NK-92 (cell line): ENCODE data around the gene COL4A3.
"Not testable (repeated sequence)": the region's sequence is repeated elsewhere in the genome, so short reads cannot be mapped to it uniquely, and the experiment has no call there.

Experiments used
- DNase-seq: peaks from one replicate; lab custom pipeline; 2025; ENCODE audit not compliant: unreplicated experiment; lab: John Stamatoyannopoulos, UW

Gene COL4A3

DNA sequence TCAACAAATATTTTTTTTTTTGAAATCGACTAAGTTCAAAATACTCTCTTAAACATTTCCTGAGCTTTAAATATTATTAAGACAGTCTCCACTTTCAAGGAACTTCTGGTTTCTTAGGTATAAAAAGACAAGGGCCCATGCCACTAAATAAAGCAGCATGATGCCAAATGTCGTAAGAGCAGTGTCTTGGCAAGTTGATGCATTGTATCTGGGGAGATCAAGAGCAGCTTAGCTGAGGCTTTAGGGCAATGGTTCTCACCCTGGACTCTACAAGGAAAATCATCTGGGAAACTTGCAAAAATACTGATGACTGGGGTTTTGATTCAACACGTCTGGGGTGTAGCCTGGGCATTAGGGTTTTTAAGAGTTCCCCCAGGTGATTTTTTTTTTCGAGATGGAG, 41.3 kb downstream of the COL4A3 start:
- DNase-seq, result no peak

DNA sequence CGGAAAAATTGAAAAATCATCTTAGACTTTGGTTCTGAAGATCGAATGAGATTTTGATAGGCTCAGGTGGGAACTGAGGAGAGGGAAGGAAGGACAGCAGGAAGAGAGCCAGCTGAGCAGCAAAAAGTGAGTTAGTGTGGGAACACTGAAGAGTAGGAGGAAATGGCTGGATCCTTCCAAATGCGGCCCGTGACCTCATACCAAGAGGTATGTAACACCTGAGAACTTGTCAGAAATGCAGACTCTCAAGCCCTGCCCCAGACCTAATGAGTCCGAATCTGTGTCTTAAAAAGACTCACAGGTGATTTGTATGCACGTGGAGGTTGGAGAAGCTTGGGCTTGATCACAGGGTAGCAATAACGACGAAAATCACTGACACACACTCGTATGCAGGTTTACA, 42.0 kb downstream of the COL4A3 start:
- DNase-seq, result no peak

DNA sequence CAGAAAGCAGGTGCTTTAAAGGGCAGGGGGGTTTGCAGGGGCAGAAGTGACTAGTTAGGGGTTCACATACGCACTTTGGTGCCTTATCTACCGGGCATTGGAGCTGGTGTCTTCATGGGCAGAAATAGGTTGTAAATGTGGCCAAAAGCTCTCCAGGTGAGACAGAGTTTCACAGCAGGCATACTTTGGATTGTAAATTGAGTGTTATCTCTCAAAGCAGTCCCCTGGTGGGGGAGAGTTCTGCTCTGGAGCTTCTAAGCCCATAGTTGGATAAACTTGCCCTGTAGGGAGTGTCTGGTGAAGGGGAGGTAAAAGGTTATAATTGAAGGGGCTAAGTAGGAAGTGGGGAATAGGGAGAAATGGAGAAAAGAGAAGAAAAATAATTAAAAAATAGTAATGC, 43.1 kb downstream of the COL4A3 start:
- DNase-seq, result no peak

DNA sequence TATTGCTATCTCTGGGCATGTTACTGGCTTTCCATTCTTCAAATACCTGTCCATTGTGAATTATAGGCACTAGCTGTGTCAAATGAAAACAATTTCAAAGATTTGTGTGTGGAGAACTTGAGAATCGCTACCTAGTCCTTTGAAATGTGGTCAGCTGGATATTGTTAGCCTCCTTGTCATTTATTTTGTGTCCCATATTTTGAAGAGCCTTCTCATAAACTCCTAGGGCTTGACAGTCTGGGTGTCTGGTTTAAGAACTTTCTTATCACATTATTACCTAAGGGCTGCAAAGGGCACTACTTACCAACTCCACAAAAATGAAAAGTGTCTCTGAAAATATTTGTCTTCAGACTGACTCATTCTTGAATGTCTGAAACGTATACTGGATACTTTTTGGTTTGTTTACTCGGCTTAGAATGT, 50.2 kb downstream of the COL4A3 start:
- DNase-seq, result no peak

DNA sequence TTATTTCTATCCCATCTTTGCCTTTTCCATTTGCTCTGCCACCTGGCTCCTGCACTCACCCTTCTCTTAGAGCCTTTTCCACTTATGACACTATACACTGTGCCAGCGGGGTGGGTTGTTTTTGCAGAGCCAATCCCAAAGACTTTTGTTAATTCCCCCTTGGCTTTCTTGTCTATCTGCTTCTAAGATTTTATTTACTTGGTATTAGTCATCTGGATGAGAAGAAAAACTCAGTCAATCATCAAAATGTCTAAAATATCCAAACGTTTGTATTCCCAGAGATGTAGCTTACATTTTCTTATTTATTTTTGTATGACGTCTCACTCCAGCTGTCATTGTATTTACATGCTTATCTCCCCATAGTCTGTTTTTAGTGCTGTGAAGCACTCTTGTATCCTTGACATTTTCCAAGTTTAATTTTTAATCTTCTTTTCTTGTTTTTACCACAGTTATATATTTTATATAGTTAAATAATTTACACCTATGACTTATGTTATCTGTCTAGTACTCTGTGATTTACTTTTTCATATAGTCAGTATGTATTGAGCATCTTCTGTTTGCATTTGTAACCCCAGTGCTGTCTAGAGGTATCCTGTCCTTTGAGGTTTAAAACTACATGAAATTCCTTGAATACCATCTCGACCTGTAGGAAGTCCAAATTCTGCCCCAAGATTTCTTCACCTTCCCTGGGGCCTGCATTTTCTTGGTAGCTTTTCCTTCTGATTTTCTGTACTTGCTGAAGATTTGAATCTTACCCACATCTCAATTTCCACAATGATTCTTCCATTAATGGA, 55.1 kb downstream of the COL4A3 start:
- no peak for DNase-seq

DNA sequence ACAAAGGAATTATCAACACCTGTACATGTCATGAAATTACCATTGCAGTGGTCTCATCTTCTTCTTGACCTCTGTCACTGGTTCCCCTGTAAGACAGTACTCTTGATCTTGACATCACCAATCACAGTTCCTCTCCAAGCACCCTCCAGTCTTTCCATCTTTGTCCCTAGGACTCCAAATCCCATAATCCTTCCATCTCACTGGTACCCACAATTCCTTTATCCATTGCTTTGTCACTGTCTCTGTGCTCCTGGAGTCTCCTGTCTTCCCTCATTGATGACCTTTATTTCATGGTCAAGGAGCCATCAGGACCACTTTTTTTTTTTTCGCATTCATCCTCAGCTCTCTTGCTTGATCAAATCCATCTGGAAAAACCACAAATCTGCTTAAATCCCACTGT, 56.7 kb downstream of the COL4A3 start:
- no peak for DNase-seq

DNA sequence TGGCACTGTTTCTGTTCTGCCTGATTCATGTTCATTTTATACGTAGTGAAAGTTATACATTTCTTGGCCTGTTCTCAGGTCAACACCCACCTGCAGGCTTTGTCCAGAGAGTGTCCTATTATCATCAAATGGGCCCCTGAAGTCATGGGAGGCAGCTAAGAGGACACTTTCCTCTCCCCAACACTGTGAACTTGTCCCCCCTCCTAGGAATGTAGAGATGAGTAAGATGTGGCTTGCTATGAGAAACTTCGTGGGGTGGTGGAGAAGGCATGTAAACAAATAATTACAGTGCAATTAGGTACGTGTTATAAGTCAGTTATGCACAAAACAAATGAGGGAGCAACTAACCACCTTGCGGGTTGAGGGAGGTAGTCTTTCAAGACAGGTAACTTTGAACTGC, 57.9 kb downstream of the COL4A3 start:
- DNase-seq, result no peak

DNA sequence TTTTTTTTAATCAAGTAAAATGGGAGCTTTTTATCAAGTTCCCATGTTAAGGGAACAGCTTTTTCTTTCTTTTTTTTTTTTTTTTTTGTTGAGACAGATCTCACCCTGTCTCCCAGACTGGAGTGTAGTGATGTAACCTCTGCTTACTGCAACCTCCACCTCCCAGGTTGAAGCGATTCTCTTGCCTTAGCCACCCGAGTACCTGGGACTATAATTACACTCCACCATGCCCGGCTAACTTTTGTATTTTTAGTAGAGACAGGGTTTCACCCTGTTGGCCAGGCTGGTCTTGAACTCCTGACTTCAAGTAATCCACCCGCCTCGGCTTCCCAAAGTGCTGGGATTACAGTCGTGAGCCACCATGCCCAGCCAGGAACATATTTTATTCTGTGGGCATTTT, 61.2 kb downstream of the COL4A3 start:
- not testable (repeated sequence) for DNase-seq

DNA sequence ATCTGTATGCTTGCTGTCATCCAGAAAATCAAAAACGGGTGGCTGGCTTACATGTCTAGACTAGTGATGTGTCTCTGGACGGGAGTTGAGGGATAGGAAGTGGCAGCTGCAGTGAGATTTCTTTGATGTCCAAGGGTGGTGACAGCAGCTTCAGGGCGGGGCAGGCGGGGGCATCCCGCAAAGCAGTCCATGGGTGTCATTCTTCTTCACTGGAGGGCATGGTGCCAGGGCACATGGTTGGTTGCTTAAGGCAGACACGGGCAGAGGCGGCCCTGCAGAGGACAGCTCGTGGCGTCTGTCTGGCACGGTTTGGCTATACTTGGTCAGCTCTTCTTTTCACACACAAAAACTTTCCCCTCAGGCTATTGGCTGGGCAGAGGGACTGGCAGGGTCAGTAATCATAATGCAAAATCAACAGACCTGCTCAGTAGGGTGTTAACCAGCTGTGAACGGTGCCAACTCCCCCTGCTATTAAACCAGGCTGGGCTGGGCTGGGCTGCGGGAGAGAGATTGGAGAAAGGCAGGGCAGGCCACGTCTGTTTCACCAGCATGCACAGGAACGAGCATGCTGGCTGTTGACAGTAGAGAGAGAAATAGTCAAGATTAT, 63.7 kb downstream of the COL4A3 start:
- no peak for DNase-seq

DNA sequence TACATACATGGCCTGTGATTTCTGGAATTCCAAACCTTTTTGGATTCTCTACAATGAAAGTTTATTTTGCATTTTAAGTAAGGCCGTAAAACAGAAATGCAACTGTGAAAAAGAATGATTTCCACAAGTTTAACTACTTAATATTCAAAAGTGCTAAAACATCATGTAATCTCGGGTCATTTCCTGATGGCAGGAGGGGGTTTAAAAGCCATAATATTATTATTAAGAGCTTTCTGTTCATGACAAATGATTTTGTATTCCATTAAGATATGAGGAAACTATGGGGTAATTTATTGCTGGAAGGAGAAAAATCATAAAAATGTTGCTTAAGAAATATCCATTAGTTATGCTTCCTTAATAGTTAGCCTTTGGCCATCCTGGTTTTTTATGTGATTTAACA, 65.7 kb downstream of the COL4A3 start:
- DNase-seq, result no peak

DNA sequence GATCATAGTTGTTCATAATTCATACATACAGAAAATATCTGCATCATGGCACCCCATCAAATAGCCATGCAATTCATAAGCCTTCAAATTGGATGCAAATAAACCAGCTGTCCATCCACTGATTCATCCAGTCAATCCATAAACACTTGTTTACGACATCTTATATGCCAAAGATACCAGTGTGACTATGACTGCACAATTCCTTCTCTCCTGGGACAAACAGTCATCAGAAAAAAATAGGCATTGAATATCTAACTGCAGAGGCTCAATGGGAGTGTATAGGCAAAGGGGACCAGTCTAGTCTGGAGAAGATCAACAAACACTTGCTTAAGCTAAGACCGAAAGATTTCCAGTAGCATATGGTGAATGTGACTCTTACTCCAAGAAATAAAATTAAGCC, 70.0 kb downstream of the COL4A3 start:
- DNase-seq, result no peak

DNA sequence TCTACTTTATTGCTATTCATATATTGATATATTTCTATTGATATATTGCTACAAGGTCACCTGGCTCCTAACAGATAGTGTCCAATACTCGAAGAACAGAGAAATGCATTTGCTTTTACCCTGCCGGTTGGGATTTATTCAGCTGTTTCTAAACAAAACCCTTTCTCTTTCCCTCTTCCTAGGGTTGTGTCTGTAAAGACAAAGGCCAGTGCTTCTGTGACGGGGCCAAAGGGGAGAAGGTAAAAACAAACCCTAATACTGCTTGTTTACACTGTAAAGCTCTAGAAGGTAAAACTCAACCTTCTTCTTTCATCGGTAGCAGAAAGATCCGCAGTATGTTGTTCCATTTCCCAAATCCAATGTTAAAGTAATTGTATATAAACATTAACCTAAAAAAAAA, 73.4 kb downstream of the COL4A3 start:
- no peak for DNase-seq

DNA sequence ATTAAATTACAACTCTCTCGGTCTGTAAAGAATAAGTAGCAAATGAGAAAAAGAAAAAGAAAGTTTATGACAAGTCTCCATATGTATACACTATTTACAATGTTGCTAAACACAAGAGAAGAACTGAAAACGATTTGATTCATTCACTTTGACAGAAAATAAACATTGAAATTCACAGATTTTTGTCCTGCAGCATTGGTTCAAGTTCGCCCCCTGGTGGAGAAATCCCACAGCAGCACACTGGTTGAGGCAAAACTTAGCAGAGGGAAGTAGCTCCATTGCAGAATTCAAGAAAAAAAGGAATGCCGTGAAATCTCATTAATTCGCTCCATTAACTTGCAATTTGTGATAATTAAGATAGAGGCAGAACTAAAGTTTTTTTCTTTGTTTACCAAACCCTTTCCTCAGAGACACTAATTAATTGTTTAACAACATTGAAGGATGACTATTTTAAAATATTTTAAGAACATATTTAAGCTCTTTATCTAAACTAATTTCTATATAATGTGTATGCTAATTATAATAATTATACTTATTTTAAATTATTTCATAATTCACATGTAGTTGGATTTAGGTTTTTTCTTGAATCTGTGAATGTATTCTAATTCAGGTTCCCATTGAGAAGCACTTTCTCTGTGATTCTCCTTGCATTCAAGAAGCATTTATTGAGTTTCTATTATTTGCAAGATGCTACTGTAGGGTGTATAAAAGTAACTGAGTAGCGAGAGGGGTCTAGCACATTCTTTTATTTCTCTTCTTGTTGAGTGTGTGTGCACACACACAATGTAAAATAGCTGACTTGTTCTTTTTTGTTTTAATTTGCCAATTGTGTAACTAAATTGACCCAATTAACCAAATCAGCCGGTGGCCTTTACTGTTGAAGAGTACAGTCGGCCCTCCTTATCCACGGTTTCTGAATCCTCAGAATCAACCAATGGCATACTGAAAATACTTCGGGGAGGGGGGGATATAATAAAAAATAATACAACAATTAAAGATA, 74.1 kb downstream of the COL4A3 start:
- no peak for DNase-seq

DNA sequence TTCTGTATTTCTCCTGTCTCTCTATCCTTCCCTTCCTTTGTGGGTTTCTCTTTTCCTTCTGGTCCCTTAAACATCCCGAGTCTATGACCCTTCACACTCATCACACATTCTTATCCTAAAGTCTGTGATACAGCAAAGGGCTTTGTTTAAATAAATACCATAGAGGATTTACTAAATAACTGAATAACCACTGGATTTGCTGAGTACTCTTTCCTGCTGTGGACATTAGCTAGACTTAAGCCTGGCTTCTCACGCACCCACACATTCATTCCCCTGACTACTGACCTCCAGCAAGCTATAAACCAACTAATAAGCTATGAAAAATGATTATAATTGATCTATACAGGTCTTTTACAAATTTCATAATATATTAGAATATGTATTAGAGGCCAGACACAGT, 76.6 kb downstream of the COL4A3 start:
- DNase-seq, result no peak

DNA sequence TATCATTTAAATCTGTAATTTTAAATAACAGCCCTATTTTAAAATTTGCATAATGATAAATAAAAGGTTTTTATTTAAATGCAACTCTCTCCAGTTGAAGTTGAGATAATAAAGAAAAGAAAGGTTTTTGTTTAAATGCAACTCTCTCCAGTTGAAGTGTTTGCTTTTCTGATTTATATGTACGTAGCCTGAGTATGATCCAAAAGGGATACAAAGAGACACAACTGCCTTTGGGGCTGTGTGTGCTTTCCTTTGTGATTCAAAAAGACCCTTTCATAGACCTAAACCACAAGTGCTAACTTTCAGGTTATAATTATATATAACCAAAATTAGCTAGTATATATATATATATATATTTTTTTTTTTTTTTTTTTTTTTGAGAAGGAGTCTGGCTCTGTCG, 84.5 kb downstream of the COL4A3 start:
- no peak for DNase-seq

DNA sequence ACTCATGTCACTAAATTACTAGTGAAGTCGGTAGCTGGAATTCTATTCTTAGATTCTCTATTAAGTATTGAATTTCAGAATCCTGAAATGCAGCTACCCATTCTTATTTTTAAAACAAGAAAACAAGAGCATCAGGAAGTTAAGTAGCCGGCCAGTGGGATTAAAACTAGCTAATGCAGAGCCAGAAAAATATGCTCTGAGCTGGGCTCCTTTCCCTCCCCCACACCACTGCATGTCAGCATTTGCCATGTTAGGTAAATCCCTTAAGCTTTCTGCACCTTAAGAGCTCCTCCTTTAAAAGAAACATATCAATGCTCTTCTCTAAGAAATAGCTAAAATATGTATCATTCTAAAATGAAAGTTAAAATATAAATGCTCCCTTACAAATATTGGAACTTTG, 88.4 kb downstream of the COL4A3 start:
- DNase-seq, result no peak

DNA sequence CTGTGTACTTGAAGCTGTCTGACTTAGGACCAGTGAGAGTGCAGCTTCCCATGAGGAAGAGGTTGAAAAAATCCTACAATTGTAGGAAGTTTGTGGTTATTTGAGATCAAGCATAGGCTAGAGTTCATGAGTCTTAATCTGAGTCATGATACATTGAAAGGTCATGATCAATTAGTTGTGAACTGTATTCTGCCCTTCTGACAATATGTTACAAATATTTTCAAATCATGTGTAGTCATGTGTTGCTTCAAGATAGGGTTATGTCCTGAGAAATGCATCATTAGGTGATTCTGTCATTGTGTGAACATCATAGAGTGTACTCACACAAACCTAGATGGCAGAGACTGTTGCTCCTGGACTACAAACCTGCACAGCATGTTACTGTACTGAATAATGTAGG, 92.2 kb downstream of the COL4A3 start:
- DNase-seq, result no peak

DNA sequence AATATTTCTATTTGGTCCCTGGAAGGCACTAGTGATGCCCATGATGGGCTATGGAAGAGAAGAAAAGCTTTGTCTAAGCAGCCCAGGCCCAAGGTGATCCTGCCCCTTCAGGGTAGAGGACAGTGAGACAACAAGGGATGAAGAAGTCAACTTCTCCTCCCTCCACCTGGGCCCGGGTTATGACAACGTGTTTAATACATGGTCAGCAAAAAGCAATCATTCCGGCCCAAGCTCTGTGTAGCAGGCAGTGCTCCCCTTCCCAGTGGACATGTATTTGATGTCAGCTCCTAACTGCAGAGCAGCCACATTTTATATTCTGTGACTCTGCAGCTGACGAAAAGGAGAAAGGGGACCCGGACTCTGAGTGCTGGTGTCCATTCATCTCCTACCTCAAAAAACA, 93.4 kb downstream of the COL4A3 start:
- no peak for DNase-seq

DNA sequence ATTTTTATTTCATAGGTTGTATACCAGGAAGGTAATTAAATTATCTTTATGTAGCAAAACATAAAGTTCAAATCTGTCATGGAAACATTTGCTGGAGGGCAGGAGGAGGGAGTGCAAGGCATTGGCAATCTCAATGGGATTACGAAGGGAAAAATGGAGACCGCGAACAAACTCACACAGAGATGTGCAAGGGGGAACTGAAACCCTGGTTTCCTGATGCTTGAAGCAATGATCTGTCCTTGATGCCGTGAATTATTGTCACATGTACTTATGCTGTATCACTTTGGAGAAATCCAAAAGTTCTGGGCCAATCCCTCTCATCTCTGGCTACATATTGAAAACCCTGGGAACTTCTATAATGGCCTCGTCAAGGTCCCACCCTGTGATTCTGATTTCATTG, 95.6 kb downstream of the COL4A3 start:
- DNase-seq, result no peak

DNA sequence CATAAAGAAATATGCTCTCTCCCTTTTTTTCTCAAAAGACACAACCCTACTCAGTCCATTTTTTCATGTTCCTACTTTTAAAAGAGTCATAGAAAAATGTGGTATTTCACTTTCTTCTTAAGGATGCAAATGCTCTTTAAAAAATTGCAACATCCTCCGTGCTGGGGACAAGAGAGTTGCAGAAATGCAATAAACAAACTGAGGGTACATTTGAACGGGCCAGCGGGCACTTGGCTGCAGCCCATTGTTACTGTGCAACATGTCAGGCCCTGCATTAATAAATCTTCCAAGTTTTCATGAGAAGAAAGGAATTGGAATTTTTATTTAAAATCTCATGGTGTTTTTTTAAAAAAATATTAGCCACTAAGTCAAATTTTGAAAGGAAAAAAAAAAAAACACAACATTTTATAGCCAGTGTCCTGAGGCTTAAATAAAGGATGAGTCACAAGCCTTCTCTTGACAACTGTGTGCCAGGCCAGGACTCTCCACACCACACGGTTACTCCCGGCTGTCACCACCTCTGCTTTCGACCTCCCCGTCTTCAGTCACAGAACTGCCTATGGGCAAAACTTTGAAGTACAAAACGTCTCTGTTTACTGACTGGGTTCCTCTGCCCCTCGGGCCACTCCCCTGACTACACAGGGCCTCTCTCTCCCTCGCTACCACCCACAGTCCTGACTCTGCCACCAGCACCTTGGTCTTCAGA, 103.1 kb downstream of the COL4A3 start:
- no peak for DNase-seq

DNA sequence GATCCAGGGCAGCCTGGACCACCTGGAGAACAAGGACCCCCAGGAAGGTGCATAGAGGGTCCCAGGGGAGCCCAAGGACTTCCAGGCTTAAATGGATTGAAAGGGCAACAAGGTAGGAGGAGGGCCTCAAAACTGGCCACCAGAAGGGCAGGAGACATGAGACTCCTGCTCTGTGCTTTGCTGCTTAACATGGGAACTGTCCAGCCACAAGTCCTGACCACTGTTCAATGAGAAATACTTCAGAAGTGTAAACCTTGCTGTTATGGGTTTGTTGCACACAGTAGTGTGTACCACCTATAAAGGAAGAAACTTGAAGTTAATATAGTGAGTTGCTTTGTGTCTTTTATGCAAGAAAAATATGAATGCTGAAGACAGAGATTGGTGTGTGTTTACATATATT, 116.5 kb downstream of the COL4A3 start:
- DNase-seq, result no peak
